Panc1 (cell line): ENCODE measurements around the gene CGNL1. TPM values are rescaled to one million over a fixed set of nuclear protein-coding genes. Genes with fewer than 3 reads are reported as not detected.
A peak's percentile ranks its signal among the peaks of the same experiment; 100 is the strongest.

Source experiments
- ATAC-seq: fragments of 200-7000 bp; cut with Tn5 transposase; 2 replicates; pipeline ENCODE4 v1.9.1; 2020; ENCODE audit warnings: mild to moderate bottlenecking, moderate library complexity
- BruUV-seq: library from RNA; stranded (reverse); fragments of 400-500 nt; replicated peaks from 2 replicates; lab custom pipeline; 2021; lab: Mats Ljungman, UMichigan
- CTCF ChIA-PET: fragments of 300-600 bp; sonication (Branson Sonifier 250); formaldehyde crosslinking; loops from one replicate; lab custom pipeline; 2022; ENCODE audit warnings: antibody characterized with exemption; lab: Charles Lee
- POLR2A ChIA-PET: fragments of 300-600 bp; sonication (Branson Sonifier 250); formaldehyde crosslinking; loops from one replicate; lab custom pipeline; 2022; ENCODE audit warnings: antibody characterized with exemption; lab: Charles Lee
- DNase-seq: peaks from one replicate; pipeline ENCODE4 v3.0.0-alpha.2; 2010; ENCODE audit warnings: low read depth, low spot score
- H3K27ac ChIP-seq: 2 replicates; pipeline ENCODE4 v1.5.1; 2011; ENCODE audit warnings: mild to moderate bottlenecking, low read length, inconsistent platforms
- H3K27me3 ChIP-seq: fragments of 200-500 bp; sonication (Bioruptor generic); 2 replicates; pipeline ENCODE4 v1.6.0; 2014; ENCODE audit warnings: low read length, inconsistent platforms; ENCODE audit not compliant: control insufficient read depth, insufficient read depth
- H3K36me3 ChIP-seq: fragments of 200-500 bp; sonication (Bioruptor generic); 2 replicates; pipeline ENCODE4 v1.5.1; 2014; ENCODE audit warnings: inconsistent platforms, mild to moderate bottlenecking, low read length, moderate library complexity; ENCODE audit not compliant: control insufficient read depth, insufficient read depth
- H3K4me1 ChIP-seq: 2 replicates; pipeline ENCODE4 v1.5.1; 2011; ENCODE audit warnings: inconsistent platforms, mild to moderate bottlenecking, low read length, moderate library complexity; ENCODE audit not compliant: control insufficient read depth, insufficient read depth
- H3K4me3 ChIP-seq, 2 experiments: 2 replicates each; pipeline ENCODE4 v1.5.1; 2011 to 2012; ENCODE audit warnings: low read depth in 2 of 2, low read length in 2 of 2, mild to moderate bottlenecking in 2 of 2, inconsistent platforms in 1 of 2, moderate library complexity in 1 of 2
- H3K9me3 ChIP-seq: fragments of 200-500 bp; sonication (Bioruptor generic); 2 replicates; pipeline ENCODE4 v1.5.1; 2014; ENCODE audit warnings: low read depth, mild to moderate bottlenecking, inconsistent platforms, low read length, moderate library complexity; ENCODE audit not compliant: control insufficient read depth, insufficient read depth
- POLR2AphosphoS5 ChIP-seq: IDR thresholded peaks from 2 replicates; pipeline ENCODE4 v1.6.1; 2012; ENCODE audit warnings: mild to moderate bottlenecking, low read depth, low read length, moderate library complexity
- SIN3A ChIP-seq: IDR thresholded peaks from 2 replicates; pipeline ENCODE4 v1.6.1; 2012; ENCODE audit warnings: low read depth, mild to moderate bottlenecking, low read length, moderate library complexity, borderline replicate concordance; ENCODE audit not compliant: insufficient read depth
- TCF7L2 ChIP-seq: IDR thresholded peaks from 2 replicates; pipeline ENCODE4 v1.6.1; 2011; ENCODE audit warnings: mild to moderate bottlenecking, low read depth, low read length, inconsistent platforms
- in situ Hi-C: cut with HindIII; loops from 2 replicates; pipeline ENCODE4 v1.10.0; 2016; ENCODE audit warnings: low sequenced_read_pairs, low pct_unique_long_range_greater_than_20kb
- intact Hi-C: fragments of 100-400 bp; cut with micrococcal nuclease; formaldehyde crosslinking; loops from one replicate; pipeline ENCODE4 v1.10.0; 2022; ENCODE audit not compliant: unreplicated experiment
- total RNA-seq: library from RNA; stranded (reverse); gene quantifications from one replicate; pipeline ENCODE4 v1.2.1, GENCODE V29; 2021; ENCODE audit not compliant: unreplicated experiment
- TF ChIP-seq, protein P1 (sequence below), 2 experiments: IDR thresholded peaks; 2 replicates each; pipeline ENCODE4 v1.6.1; 2011 to 2012; ENCODE audit warnings: low read depth in 2 of 2, control low read depth in 1 of 2, low read length in 1 of 2, mild to moderate bottlenecking in 1 of 2, moderate library complexity in 1 of 2; ENCODE audit not compliant: insufficient read depth in 1 of 2
- TF ChIP-seq, protein P2 (sequence below): fragments of 450-650 bp; IDR thresholded peaks from 2 replicates; pipeline ENCODE4 v1.5.1; 2017; ENCODE audit warnings: mild to moderate bottlenecking

CGNL1 gene
- total RNA-seq, 1 experiment from 2014 or later = 3.5 TPM

DNA sequence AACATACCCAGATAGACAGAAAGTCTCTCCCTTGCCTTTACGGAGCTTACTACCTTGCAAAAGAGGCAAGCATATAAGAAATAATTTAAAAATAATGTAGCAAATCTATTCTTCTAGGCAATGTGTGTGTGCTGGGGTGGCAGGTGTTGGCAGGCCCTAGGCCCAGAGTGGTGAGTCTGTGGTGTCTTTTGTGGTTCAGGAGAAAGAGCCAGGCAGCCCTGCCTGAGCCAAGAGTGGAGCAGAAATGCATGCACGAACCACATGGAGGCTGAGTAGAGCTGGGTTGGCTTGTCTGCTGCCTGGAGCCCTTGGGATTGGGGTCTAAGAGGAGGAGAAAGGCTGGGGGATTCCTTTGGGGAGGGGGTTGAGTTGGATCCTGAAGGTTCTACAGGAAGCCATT lies 145.2 kb downstream of the CGNL1 start:
- no peaks in the 10 kb centered on the region for H3K9me3 ChIP-seq
- POLR2A ChIA-PET = no interaction called here
- TF ChIP-seq SIN3A (no peak), TCF7L2 (0 out of 2 replicates have a peak, but pooled peaks have one; percentile 5)
- H3K27ac ChIP-seq = peak overlapping the region; percentile 66; the same call in 1 of the 2 replicates
- no peak for ATAC-seq
- intact Hi-C loops = no loop called here
- no peak for DNase-seq
- BruUV-seq = no TSS peak
- H3K4me3 ChIP-seq = no peak overlapping the region
- in situ Hi-C loops = no loop called here
- no peaks in the 10 kb centered on the region for H3K36me3 ChIP-seq
- CTCF ChIA-PET = interaction anchor here (0.6 kb wide), 1 partner anchor 146 kb away, joined by 5 read pairs; no protein-coding TSS in a partner anchor
- peaks cover 6% of the 10 kb centered on the region for H3K4me1 ChIP-seq
- no peaks in the 10 kb centered on the region for H3K27me3 ChIP-seq

DNA sequence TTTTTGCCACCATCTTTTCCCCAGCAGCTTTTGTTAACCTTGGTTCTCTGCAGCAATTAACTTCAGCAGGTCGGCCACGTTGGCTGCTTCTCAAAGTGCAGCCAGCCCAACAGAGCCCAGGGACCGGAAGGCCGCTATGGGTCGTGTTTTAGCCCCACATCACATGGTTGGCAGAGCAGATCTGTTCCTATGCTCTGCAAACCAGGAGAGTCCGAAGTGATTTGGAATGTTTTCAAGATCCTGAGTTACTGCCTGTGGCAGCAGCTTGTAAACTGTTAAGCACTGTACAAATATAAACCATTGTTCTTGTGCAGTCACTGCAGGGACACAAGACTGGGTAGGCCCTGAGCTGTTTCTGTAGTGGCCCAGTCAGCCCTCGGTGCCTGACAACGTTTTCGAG lies 145.8 kb downstream of the CGNL1 start:
- CTCF ChIA-PET = no interaction called here
- no peak for DNase-seq

DNA sequence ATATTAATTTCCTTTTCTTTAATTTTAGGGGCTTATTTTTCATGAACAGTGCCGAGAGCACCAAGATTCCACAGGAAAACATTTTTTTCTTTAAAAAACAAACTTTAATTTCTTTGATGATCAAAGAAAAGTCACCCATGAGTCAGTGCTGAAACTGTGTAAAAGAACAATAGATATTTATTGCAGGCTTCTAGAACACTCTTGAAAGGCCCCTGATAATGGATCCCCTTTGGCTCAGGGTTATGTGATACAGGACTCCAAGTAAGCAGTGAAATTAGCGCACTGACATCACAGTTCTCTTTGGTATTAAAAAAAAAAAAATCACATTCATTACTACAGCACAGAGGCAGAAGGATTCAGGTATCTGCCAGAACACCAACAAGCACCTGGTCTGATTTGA lies 149.3 kb downstream of the CGNL1 start:
- DNase-seq (no peak), ATAC-seq (no peak)
- in situ Hi-C loops (no loop called here), intact Hi-C loops (loop anchor here (5.0 kb wide), 1 partner anchor 1028 kb away; no protein-coding TSS in a partner anchor)
- no peak overlapping the region for H3K4me3 ChIP-seq
- no TSS peak for BruUV-seq
- peaks cover 6% of the 10 kb centered on the region for H3K4me1 ChIP-seq
- H3K27me3 ChIP-seq = no peaks in the 10 kb centered on the region
- H3K9me3 ChIP-seq = no peaks in the 10 kb centered on the region
- ChIA-PET CTCF (interaction anchor here (2.7 kb wide), 1 partner anchor 185 kb away, joined by 44 read pairs; no protein-coding TSS in a partner anchor), POLR2A (no interaction called here)
- no peak overlapping the region for H3K27ac ChIP-seq
- no peaks in the 10 kb centered on the region for H3K36me3 ChIP-seq
- TF ChIP-seq TCF7L2 (no peak), POLR2AphosphoS5 (no peak), SIN3A (no peak)
- TF ChIP-seq, protein P1, sequence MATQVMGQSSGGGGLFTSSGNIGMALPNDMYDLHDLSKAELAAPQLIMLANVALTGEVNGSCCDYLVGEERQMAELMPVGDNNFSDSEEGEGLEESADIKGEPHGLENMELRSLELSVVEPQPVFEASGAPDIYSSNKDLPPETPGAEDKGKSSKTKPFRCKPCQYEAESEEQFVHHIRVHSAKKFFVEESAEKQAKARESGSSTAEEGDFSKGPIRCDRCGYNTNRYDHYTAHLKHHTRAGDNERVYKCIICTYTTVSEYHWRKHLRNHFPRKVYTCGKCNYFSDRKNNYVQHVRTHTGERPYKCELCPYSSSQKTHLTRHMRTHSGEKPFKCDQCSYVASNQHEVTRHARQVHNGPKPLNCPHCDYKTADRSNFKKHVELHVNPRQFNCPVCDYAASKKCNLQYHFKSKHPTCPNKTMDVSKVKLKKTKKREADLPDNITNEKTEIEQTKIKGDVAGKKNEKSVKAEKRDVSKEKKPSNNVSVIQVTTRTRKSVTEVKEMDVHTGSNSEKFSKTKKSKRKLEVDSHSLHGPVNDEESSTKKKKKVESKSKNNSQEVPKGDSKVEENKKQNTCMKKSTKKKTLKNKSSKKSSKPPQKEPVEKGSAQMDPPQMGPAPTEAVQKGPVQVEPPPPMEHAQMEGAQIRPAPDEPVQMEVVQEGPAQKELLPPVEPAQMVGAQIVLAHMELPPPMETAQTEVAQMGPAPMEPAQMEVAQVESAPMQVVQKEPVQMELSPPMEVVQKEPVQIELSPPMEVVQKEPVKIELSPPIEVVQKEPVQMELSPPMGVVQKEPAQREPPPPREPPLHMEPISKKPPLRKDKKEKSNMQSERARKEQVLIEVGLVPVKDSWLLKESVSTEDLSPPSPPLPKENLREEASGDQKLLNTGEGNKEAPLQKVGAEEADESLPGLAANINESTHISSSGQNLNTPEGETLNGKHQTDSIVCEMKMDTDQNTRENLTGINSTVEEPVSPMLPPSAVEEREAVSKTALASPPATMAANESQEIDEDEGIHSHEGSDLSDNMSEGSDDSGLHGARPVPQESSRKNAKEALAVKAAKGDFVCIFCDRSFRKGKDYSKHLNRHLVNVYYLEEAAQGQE (IDR thresholded peaks at IDR 0.05; ENCODE audit: insufficient read depth in 1 of 2, low read depth in 2 of 2, low read length in 1 of 2) = no peak
- TF ChIP-seq, protein P2, sequence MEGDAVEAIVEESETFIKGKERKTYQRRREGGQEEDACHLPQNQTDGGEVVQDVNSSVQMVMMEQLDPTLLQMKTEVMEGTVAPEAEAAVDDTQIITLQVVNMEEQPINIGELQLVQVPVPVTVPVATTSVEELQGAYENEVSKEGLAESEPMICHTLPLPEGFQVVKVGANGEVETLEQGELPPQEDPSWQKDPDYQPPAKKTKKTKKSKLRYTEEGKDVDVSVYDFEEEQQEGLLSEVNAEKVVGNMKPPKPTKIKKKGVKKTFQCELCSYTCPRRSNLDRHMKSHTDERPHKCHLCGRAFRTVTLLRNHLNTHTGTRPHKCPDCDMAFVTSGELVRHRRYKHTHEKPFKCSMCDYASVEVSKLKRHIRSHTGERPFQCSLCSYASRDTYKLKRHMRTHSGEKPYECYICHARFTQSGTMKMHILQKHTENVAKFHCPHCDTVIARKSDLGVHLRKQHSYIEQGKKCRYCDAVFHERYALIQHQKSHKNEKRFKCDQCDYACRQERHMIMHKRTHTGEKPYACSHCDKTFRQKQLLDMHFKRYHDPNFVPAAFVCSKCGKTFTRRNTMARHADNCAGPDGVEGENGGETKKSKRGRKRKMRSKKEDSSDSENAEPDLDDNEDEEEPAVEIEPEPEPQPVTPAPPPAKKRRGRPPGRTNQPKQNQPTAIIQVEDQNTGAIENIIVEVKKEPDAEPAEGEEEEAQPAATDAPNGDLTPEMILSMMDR = no peak

More for the DNA sequence above, 145.8 kb downstream of the CGNL1 start:
- Histone ChIP-seq H3K9me3 (no peaks in the 10 kb centered on the region), H3K4me3 (no peak overlapping the region), H3K27ac (peak overlapping the region; percentile 70), H3K27me3 (no peaks in the 10 kb centered on the region), H3K4me1 (peaks cover 6% of the 10 kb centered on the region), H3K36me3 (no peaks in the 10 kb centered on the region)
- intact Hi-C loops (no loop called here), in situ Hi-C loops (no loop called here)
- BruUV-seq = no TSS peak
- TF ChIP-seq, protein P1 (IDR thresholded peaks at IDR 0.05; ENCODE audit: insufficient read depth in 1 of 2, low read depth in 2 of 2, low read length in 1 of 2) = no peak
- TF ChIP-seq POLR2AphosphoS5 (no peak), TCF7L2 (0 out of 2 replicates have a peak, but pooled peaks have one; percentile 25)
- POLR2A ChIA-PET = no interaction called here
- peak; percentile 64; the same call in 1 of the 2 replicates for ATAC-seq
